ENCODE measurements around the gene SPDEF. TPM values are rescaled to one million over a fixed set of nuclear protein-coding genes. Genes with fewer than 3 reads are reported as not detected.

Gene SPDEF
- polyA plus RNA-seq, 3 donors from 2014 or later, result not detected

DNA sequence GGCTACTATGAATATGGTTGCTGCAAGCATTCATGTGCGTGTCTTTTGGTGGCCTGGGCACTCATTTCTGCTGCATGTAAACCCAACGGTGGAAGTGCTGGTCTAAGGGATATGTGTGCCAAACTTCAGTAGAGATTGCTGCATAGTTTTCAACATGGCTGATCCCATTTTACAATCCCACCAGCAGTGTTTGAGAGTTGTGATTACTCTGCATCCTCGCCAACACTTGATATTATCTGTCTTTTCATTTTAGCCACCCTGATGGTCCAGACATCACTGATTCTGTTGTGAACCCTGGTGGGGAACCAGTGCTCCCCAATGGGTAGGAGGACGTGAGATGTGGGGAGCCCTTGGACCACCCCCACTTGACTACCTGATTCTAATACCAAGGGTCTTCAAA is 62.8 kb downstream of the SPDEF start:
- Mint-ChIP-seq H3K36me3 (no peaks in the 10 kb centered on the region), H3K4me3 (no peak overlapping the region), H3K27me3 (ENCODE audit: low read depth in 3 of 3) (no peaks in the 10 kb centered on the region), H3K9me3 (no peaks in the 10 kb centered on the region), H3K4me1 (peaks cover 0 to under 1% of the 10 kb centered on the region in 2 donors), H3K27ac (no peak overlapping the region)
- no peak for DNase-seq

DNA sequence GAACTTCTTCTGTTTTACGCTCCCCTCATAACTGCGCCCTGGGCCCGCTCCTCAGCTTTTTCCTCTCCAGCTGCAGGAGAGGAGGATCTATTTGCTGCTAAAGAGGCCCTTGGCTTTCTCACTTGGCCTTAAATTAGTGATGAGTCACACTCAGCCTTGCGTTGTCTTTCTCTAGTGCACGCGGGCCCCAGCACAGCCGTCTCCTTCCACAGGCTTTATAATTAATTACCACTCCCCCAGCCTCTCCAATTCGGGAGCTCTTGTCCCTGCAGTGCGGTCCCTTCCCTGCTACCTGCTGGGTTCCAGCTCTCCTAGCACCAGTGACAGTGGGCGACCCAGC is 65.1 kb downstream of the SPDEF start:
- H3K27me3 Mint-ChIP-seq (ENCODE audit: low read depth in 3 of 3), result no peaks in the 10 kb centered on the region
- no peaks in the 10 kb centered on the region for H3K9me3 Mint-ChIP-seq
- DNase-seq, result no peak
- H3K4me1 Mint-ChIP-seq, result peaks cover 3 to 20% of the 10 kb centered on the region in 2 donors
- H3K36me3 Mint-ChIP-seq, result no peaks in the 10 kb centered on the region
- H3K27ac Mint-ChIP-seq, result no peak overlapping the region
- H3K4me3 Mint-ChIP-seq, result no peak overlapping the region

DNA sequence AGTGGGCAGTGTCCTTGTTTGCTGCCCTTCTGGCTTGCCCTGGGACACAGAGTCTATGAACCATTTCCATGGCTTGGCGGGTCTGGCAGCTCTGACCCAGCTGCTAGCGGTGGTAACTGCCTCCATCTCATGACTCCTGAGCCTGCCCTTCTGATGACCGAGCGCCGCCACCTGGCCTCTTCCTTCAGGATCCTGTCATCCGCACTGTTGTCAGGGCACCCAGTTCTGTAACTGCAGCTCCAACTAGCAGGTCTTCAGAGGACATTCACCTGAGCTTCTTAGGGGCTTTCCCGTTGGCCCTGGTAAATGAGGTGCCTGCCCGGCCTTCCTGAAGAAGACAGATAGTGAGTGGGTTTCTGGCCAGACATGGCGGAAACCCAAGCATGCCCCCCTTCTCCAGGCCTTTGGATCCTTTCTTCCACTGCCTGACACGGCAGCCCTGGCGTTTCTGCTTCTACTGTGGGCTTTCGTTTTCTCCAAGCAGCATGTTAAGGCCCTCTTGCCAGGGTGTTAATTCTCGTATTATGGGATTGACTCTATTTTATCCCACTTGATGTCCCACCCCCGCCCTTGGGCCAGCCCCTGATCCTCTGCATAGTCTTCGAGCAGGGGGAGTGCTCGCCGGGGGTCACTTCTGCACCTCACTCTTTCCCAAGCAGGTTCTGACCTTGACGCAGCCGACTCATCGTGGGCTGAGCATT is 65.6 kb downstream of the SPDEF start:
- Mint-ChIP-seq H3K27ac (no peak overlapping the region), H3K27me3 (ENCODE audit: low read depth in 3 of 3) (no peaks in the 10 kb centered on the region), H3K9me3 (no peaks in the 10 kb centered on the region), H3K36me3 (no peaks in the 10 kb centered on the region), H3K4me3 (no peak overlapping the region), H3K4me1 (peaks cover 8 to 25% of the 10 kb centered on the region in 2 donors)
- no peak for DNase-seq

DNA sequence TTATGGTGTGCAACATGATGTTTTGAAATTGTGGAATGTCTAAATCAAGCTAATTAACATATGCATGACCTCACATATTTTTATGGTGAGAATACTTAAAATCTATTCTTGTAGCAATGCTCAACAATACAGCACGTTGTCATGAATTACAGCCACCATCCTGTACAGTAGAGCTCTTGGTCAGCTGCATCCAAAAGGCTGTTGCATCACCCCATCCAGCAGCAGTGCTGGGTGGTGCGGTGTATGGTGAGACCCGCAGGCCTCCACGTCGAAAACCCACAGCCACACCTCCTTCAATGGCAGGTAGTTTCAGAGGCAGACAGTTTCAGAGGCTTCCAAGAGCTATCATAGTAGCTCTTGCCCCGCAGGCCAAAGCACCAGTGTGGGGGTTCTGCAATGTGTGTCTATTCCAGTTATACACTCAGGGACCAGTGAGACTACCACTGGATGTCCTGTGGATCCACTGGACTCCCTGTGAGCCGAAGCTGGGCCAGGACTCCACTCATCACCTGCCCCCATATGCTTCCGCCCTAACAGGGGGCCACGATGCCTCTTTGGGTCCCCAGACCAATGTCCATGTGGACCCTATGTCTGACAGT is 66.8 kb downstream of the SPDEF start:
- Mint-ChIP-seq H3K4me1 (peaks cover 19 to 37% of the 10 kb centered on the region in 2 donors), H3K27me3 (ENCODE audit: low read depth in 3 of 3) (peaks cover 0 to 4% (median 0%) of the 10 kb centered on the region in 3 donors), H3K27ac (no peak overlapping the region), H3K4me3 (no peak overlapping the region), H3K36me3 (no peaks in the 10 kb centered on the region), H3K9me3 (no peaks in the 10 kb centered on the region)
- no peak for DNase-seq

Other genes starting within 250 kb of the SPDEF start
- gene NUDT3, start 163.7 kb downstream of the SPDEF start, polyA plus RNA-seq, result 10 to 100 TPM in 1 of 3 donors, 1 to 10 TPM in 2; 5.0 to 10.3 (median 8.3) TPM
- gene RPS10, start 130.3 kb downstream of the SPDEF start, polyA plus RNA-seq, result 1,000 to 10,000 TPM in 1 of 3 donors, 100 to 1,000 TPM in 2; 683 to 2,037 (median 891) TPM
- gene PACSIN1, start 90.3 kb downstream of the SPDEF start, polyA plus RNA-seq, result 10 to 100 TPM in 1 of 3 donors, 1 to 10 TPM in 2; 2.9 to 10.3 (median 3.3) TPM
- 10 to 100 TPM; 16.5 to 26.8 (median 19.3) TPM for gene ILRUN, start 140.4 kb upstream of the SPDEF start, polyA plus RNA-seq
- 100 to 1,000 TPM; 266 to 481 (median 325) TPM for gene SNRPC, start 201.2 kb upstream of the SPDEF start, polyA plus RNA-seq
- 1 to 10 TPM in 2 of 3 donors, under 1 TPM in 1; 0.83 to 2.8 (median 2.0) TPM for gene BLTP3A, start 235.8 kb upstream of the SPDEF start, polyA plus RNA-seq

Measured in immature natural killer cell (primary cell).